H9 (cell line): ENCODE results near the gene MED29. TPM values are rescaled to one million over a fixed set of nuclear protein-coding genes. Genes with fewer than 3 reads are reported as not detected.

ENCODE experiments used
- DNase-seq: peaks from one replicate; pipeline ENCODE4 v3.0.0-alpha.2; 2017
- H2AFZ ChIP-seq: one replicate; pipeline ENCODE4 v1.6.1; 2013; ENCODE audit warnings: mild to moderate bottlenecking, low read length, control low read depth, moderate library complexity
- H2AK5ac ChIP-seq: 2 replicates; pipeline ENCODE4 v1.6.1; 2013; ENCODE audit warnings: low read length, control low read depth, mixed read lengths; ENCODE audit not compliant: insufficient read length
- H2BK120ac ChIP-seq: one replicate; pipeline ENCODE4 v1.6.1; 2013; ENCODE audit warnings: low read depth, mild to moderate bottlenecking, low read length, control low read depth, inconsistent platforms; ENCODE audit not compliant: poor library complexity, severe bottlenecking
- H2BK12ac ChIP-seq: 2 replicates; pipeline ENCODE4 v1.6.1; 2013; ENCODE audit warnings: low read length, control low read depth, mixed read lengths, low read depth; ENCODE audit not compliant: insufficient read length
- H2BK15ac ChIP-seq: 2 replicates; pipeline ENCODE4 v1.6.1; 2013; ENCODE audit warnings: low read depth, low read length, control low read depth
- H2BK20ac ChIP-seq: one replicate; pipeline ENCODE4 v1.6.1; 2013; ENCODE audit warnings: low read depth, mild to moderate bottlenecking, low read length, control low read depth, inconsistent platforms; ENCODE audit not compliant: poor library complexity, severe bottlenecking
- H2BK5ac ChIP-seq: 2 replicates; pipeline ENCODE4 v1.6.1; 2013; ENCODE audit warnings: low read length, control low read depth, mixed read lengths; ENCODE audit not compliant: insufficient read length
- H3K14ac ChIP-seq: 2 replicates; pipeline ENCODE4 v1.6.1; 2013; ENCODE audit warnings: low read length, control low read depth; ENCODE audit not compliant: insufficient read depth
- H3K18ac ChIP-seq: 2 replicates; pipeline ENCODE4 v1.6.1; 2013; ENCODE audit warnings: low read depth, mild to moderate bottlenecking, mixed read lengths, low read length, control low read depth; ENCODE audit not compliant: insufficient read length
- H3K23ac ChIP-seq: 2 replicates; pipeline ENCODE4 v1.6.1; 2013; ENCODE audit warnings: low read length, control low read depth, mixed read lengths, low read depth; ENCODE audit not compliant: insufficient read length
- H3K23me2 ChIP-seq: 2 replicates; pipeline ENCODE4 v1.6.1; 2013; ENCODE audit warnings: low read depth, mild to moderate bottlenecking, mixed read lengths, low read length, control low read depth; ENCODE audit not compliant: insufficient read length, poor library complexity, severe bottlenecking
- H3K27ac ChIP-seq: 2 replicates; pipeline ENCODE4 v1.5.1; 2013; ENCODE audit warnings: low read length, control low read depth, mixed read lengths, low read depth; ENCODE audit not compliant: insufficient read length
- H3K27me3 ChIP-seq: 2 replicates; pipeline ENCODE4 v1.6.1; 2013; ENCODE audit warnings: low read length, control low read depth, inconsistent platforms; ENCODE audit not compliant: insufficient read depth
- H3K4ac ChIP-seq: 2 replicates; pipeline ENCODE4 v1.6.1; 2013; ENCODE audit warnings: low read depth, mild to moderate bottlenecking, control low read depth, inconsistent platforms, low read length, moderate library complexity
- H3K4me1 ChIP-seq: 2 replicates; pipeline ENCODE4 v1.6.1; 2013; ENCODE audit warnings: low read length, control low read depth, inconsistent platforms; ENCODE audit not compliant: insufficient read depth
- H3K4me2 ChIP-seq: 2 replicates; pipeline ENCODE4 v1.6.1; 2013; ENCODE audit warnings: low read length, control low read depth, mixed read lengths; ENCODE audit not compliant: insufficient read length, insufficient read depth
- H3K56ac ChIP-seq: 2 replicates; pipeline ENCODE4 v1.6.1; 2013; ENCODE audit warnings: low read depth, mild to moderate bottlenecking, mixed read lengths, low read length, control low read depth; ENCODE audit not compliant: insufficient read length
- H3K79me1 ChIP-seq: 2 replicates; pipeline ENCODE4 v1.6.1; 2013; ENCODE audit warnings: low read depth, mild to moderate bottlenecking, moderate library complexity, low read length, control low read depth, inconsistent platforms; ENCODE audit not compliant: insufficient read depth, poor library complexity, severe bottlenecking
- H3K79me2 ChIP-seq: 2 replicates; pipeline ENCODE4 v1.6.1; 2013; ENCODE audit warnings: low read length, control low read depth, inconsistent platforms; ENCODE audit not compliant: insufficient read depth
- H3K9ac ChIP-seq: 2 replicates; pipeline ENCODE4 v1.6.1; 2013; ENCODE audit warnings: low read length, control low read depth, mixed read lengths; ENCODE audit not compliant: insufficient read length; ENCODE audit errors: extremely low read depth
- H3K9me3 ChIP-seq: one replicate; pipeline ENCODE4 v1.6.1; 2013; ENCODE audit warnings: low read depth, low read length, inconsistent platforms; ENCODE audit not compliant: control insufficient read depth
- H3T11ph ChIP-seq: one replicate; pipeline ENCODE4 v1.6.1; 2013; ENCODE audit warnings: mild to moderate bottlenecking, low read length, control low read depth, inconsistent platforms
- H4K20me1 ChIP-seq: one replicate; pipeline ENCODE4 v1.6.1; 2013; ENCODE audit not compliant: control insufficient read depth, insufficient read length, insufficient read depth
- H4K5ac ChIP-seq: 2 replicates; pipeline ENCODE4 v1.6.1; 2013; ENCODE audit warnings: low read depth, mild to moderate bottlenecking, mixed read lengths, low read length, control low read depth; ENCODE audit not compliant: insufficient read length
- H4K8ac ChIP-seq: replicated peaks from 2 replicates; pipeline ENCODE4 v1.6.1; 2013; ENCODE audit warnings: low read length, control low read depth, mixed read lengths, low read depth; ENCODE audit not compliant: insufficient read length
- H4K91ac ChIP-seq: 2 replicates; pipeline ENCODE4 v1.6.1; 2013; ENCODE audit warnings: low read depth, mild to moderate bottlenecking, moderate library complexity, mixed read lengths, low read length, control low read depth; ENCODE audit not compliant: insufficient read length
- H3K27ac Mint-ChIP-seq, 3 experiments: 2 replicates in 2 of 3; 3 replicates in 1 of 3; pipeline ENCODE4 v1.8.0; 2020 to 2021; ENCODE audit warnings: mixed read lengths in 3 of 3, mild to moderate bottlenecking in 1 of 3, moderate library complexity in 1 of 3
- H3K27me3 Mint-ChIP-seq: 2 replicates; pipeline ENCODE4 v1.8.0; 2021; ENCODE audit warnings: low read depth, mild to moderate bottlenecking, moderate library complexity, mixed read lengths
- H3K36me3 Mint-ChIP-seq, 3 experiments: 2 replicates in 2 of 3; 3 replicates in 1 of 3; pipeline ENCODE4 v1.8.0; 2020 to 2021; ENCODE audit warnings: low read depth in 3 of 3, mixed read lengths in 3 of 3; ENCODE audit not compliant: insufficient read depth in 1 of 3
- H3K4me1 Mint-ChIP-seq, 2 experiments: 2 replicates each; pipeline ENCODE4 v1.8.0; 2020; ENCODE audit warnings: mixed read lengths in 2 of 2
- H3K4me3 Mint-ChIP-seq, 2 experiments: 2 replicates in 1 of 2; 3 replicates in 1 of 2; pipeline ENCODE4 v1.8.0; 2020 to 2021; ENCODE audit warnings: mild to moderate bottlenecking in 2 of 2, mixed read lengths in 2 of 2, moderate library complexity in 1 of 2
- H3K9me3 Mint-ChIP-seq, 2 experiments: 2 replicates in 1 of 2; 3 replicates in 1 of 2; pipeline ENCODE4 v1.8.0; 2020; ENCODE audit warnings: mild to moderate bottlenecking in 2 of 2, mixed read lengths in 2 of 2, moderate library complexity in 1 of 2
- CTCF ChIP-seq: fragments of 200-600 bp; sonication (generic); conservative IDR thresholded peaks from 3 replicates; pipeline ENCODE4 v1.8.0; 2021; ENCODE audit warnings: antibody characterized with exemption, mild to moderate bottlenecking
- WGBS: extraction: QIAGEN DNeasy Blood & Tissue Kit; methylation state at CpG from one replicate; pipeline ENCODE4 v1.1.7; 2013; ENCODE audit warnings: missing lambda C conversion rate, low lambda C conversion rate, mixed read lengths; ENCODE audit not compliant: insufficient read length; ENCODE audit errors: extremely low coverage; 5-methylcytosine and 5-hydroxymethylcytosine counted together
- total RNA-seq: library from RNA; stranded (reverse); gene quantifications from 2 replicates; pipeline ENCODE4 v1.2.1, GENCODE V29; 2021

Gene MED29
- total RNA-seq, 1 experiment from 2014 or later, result 48.3 TPM

GRCh38 chr19:39423258-39424086 is 32.3 kb downstream of the MED29 start:
- Histone ChIP-seq H2BK15ac (no peak overlapping the region; the same call in 1 of the 2 replicates), H3K23me2 (no peaks in the 10 kb centered on the region), H2BK20ac (no peak overlapping the region), H3K79me2 (no peaks in the 10 kb centered on the region), H2AFZ (no peak overlapping the region), H3K23ac (no peak overlapping the region), H4K91ac (no peak overlapping the region), H4K8ac (no peak overlapping the region), H3K56ac (no peak overlapping the region), H3T11ph (no peak overlapping the region), H3K14ac (no peak overlapping the region), H2BK12ac (no peak overlapping the region), H3K9me3 (no peaks in the 10 kb centered on the region), H3K27me3 (no peaks in the 10 kb centered on the region), H2BK120ac (no peak overlapping the region), H3K4ac (no peak overlapping the region), H3K9ac (no peak overlapping the region), H4K20me1 (no peaks in the 10 kb centered on the region), H4K5ac (no peak overlapping the region), H2AK5ac (no peak overlapping the region), H3K18ac (no peak overlapping the region), H3K4me1 (0 out of 2 replicates have a peak, but pooled peaks cover 3% of the 10 kb centered on the region), H3K27ac (no peak overlapping the region), H2BK5ac (no peak overlapping the region), H3K79me1 (no peaks in the 10 kb centered on the region), H3K4me2 (no peak overlapping the region)
- Mint-ChIP-seq H3K36me3 (peaks cover 30 to 72% (median 60%) of the 10 kb centered on the region in 3 experiments), H3K4me3 (no peak overlapping the region), H3K4me1 (peaks cover 19 to 20% of the 10 kb centered on the region in 2 experiments), H3K27ac (no peak overlapping the region), H3K9me3 (no peaks in the 10 kb centered on the region), H3K27me3 (no peaks in the 10 kb centered on the region)
- TF ChIP-seq CTCF, result no peak
- WGBS, result no CpG with 5 or more reads among the region's 35 CpGs
- DNase-seq, result no peak
